Endodermal cell (in vitro differentiated cells): ENCODE results near the gene SRRM4. TPM values are rescaled to one million over a fixed set of nuclear protein-coding genes. Genes with fewer than 3 reads are reported as not detected.

Experiments used
- DNase-seq: peaks from one replicate; pipeline ENCODE4 v3.0.0-alpha.2; 2017
- H3K27ac ChIP-seq: 2 replicates; pipeline ENCODE4 v1.5.1; 2013; ENCODE audit warnings: mild to moderate bottlenecking, low read depth, low read length, moderate library complexity
- H3K27me3 ChIP-seq: 2 replicates; pipeline ENCODE4 v1.6.1; 2013; ENCODE audit warnings: mild to moderate bottlenecking, low read length, moderate library complexity; ENCODE audit not compliant: insufficient read depth, control insufficient read depth, poor library complexity, severe bottlenecking
- H3K36me3 ChIP-seq: 2 replicates; pipeline ENCODE4 v1.7.0; 2013; ENCODE audit warnings: mild to moderate bottlenecking, low read length, moderate library complexity; ENCODE audit not compliant: control insufficient read depth, insufficient read depth
- H3K4me1 ChIP-seq: one replicate; pipeline ENCODE4 v1.7.0; 2013; ENCODE audit warnings: low read length; ENCODE audit not compliant: control insufficient read depth, insufficient read depth
- H3K4me3 ChIP-seq: 2 replicates; pipeline ENCODE4 v1.5.1; 2013; ENCODE audit warnings: mild to moderate bottlenecking, low read length, moderate library complexity
- H3K9ac ChIP-seq: 2 replicates; pipeline ENCODE4 v1.6.1; 2013; ENCODE audit warnings: mild to moderate bottlenecking, low read length, moderate library complexity; ENCODE audit not compliant: poor library complexity, severe bottlenecking; ENCODE audit errors: extremely low read depth
- H3K9me3 ChIP-seq: 2 replicates; pipeline ENCODE4 v1.6.1; 2013; ENCODE audit warnings: mild to moderate bottlenecking, low read length, moderate library complexity; ENCODE audit not compliant: control insufficient read depth
- H3K27ac Mint-ChIP-seq: 2 replicates; pipeline ENCODE4 v1.8.0; 2020; ENCODE audit warnings: mixed read lengths
- H3K27me3 Mint-ChIP-seq: 2 replicates; pipeline ENCODE4 v1.8.0; 2021; ENCODE audit warnings: mild to moderate bottlenecking, mixed read lengths; ENCODE audit not compliant: insufficient read depth
- H3K36me3 Mint-ChIP-seq: 2 replicates; pipeline ENCODE4 v1.8.0; 2020; ENCODE audit warnings: low read depth, mixed read lengths
- H3K4me1 Mint-ChIP-seq: 2 replicates; pipeline ENCODE4 v1.8.0; 2020; ENCODE audit warnings: mixed read lengths
- H3K4me3 Mint-ChIP-seq: 2 replicates; pipeline ENCODE4 v1.8.0; 2020; ENCODE audit warnings: mild to moderate bottlenecking, moderate library complexity, mixed read lengths
- H3K9me3 Mint-ChIP-seq: 2 replicates; pipeline ENCODE4 v1.8.0; 2020; ENCODE audit warnings: mild to moderate bottlenecking, mixed read lengths
- WGBS, 2 experiments: methylation state at CpG; one replicate each; pipeline versions ENCODE4 v1.1.5 to v1.1.7; 2013; ENCODE audit warnings: missing lambda C conversion rate in 2 of 2, mixed read lengths in 1 of 2; ENCODE audit not compliant: insufficient coverage in 1 of 2, insufficient read length in 1 of 2; 5-methylcytosine and 5-hydroxymethylcytosine counted together
- long read RNA-seq, 4 experiments: library from polyadenylated mRNA in 2 of 4; library from RNA in 1 of 4; library from capped mRNA in 1 of 4; stranded (forward) in 3 of 4; unstranded in 1 of 4; transcript quantifications; one replicate each; pipeline ENCODE4 v2.0.0, GENCODE V29; 2020 to 2021; ENCODE audit warnings: inconsistent platforms in 1 of 4
- polyA plus RNA-seq, 2 experiments: library from polyadenylated mRNA; stranded (reverse); fragments of 50-300 nt; gene quantifications; one replicate each; pipeline ENCODE4 v1.2.3, GENCODE V29; 2013
- total RNA-seq, 2 donors: library from RNA; stranded (reverse); fragmentation: NEBNext Ultra II Directional in 1 of 2; extraction: Animal tissue kit (Norgen Biotek cat#: 25700) in 1 of 2; gene quantifications; 2 replicates in 1 of 2; 3 replicates in 1 of 2; pipeline ENCODE4 v1.2.1, GENCODE V29; 2021
- TF ChIP-seq, protein P1 (sequence below): fragments of 200-600 bp; sonication (generic); conservative IDR thresholded peaks from 2 replicates; pipeline ENCODE4 v1.5.0; 2021; ENCODE audit warnings: antibody characterized with exemption, mild to moderate bottlenecking

SRRM4 gene, protein sequence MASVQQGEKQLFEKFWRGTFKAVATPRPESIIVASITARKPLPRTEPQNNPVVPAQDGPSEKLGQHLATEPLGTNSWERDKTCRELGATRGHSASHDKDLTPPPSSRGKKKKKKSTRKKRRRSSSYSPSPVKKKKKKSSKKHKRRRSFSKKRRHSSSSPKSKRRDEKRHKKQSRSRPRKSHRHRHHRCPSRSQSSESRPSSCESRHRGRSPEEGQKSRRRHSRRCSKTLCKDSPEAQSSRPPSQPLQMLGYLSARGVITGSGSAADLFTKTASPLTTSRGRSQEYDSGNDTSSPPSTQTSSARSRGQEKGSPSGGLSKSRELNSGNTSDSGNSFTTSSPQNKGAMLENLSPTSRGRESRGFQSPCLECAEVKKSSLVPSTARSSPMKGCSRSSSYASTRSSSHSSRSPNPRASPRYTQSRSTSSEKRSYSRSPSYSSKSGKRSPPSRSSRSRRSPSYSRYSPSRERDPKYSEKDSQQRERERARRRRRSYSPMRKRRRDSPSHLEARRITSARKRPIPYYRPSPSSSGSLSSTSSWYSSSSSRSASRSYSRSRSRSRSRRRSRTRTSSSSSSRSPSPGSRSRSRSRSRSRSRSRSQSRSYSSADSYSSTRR
- under 1 TPM; 0.44 to 0.71 TPM for total RNA-seq
- 10.7 TPM for polyA plus RNA-seq (2013, experiment 1 of 2)
- polyA plus RNA-seq (2013, experiment 2 of 2): 9.5 TPM
- long read RNA-seq, experiment 1, partial matches to known transcripts: 1 of 1 reads
- long read RNA-seq, experiment 1, other reads (novel, unspliced or antisense): 0 of 1 reads
- long read RNA-seq, experiment 2, partial matches to known transcripts: 2 of 2 reads
- long read RNA-seq, experiment 2, other reads (novel, unspliced or antisense): 0 of 2 reads
- long read RNA-seq, experiment 3, partial matches to known transcripts: 0 of 1 reads
- long read RNA-seq, experiment 3, other reads (novel, unspliced or antisense): 1 of 1 reads
- long read RNA-seq, experiment 4, partial matches to known transcripts: 1 of 1 reads
- long read RNA-seq, experiment 4, other reads (novel, unspliced or antisense): 0 of 1 reads

DNA sequence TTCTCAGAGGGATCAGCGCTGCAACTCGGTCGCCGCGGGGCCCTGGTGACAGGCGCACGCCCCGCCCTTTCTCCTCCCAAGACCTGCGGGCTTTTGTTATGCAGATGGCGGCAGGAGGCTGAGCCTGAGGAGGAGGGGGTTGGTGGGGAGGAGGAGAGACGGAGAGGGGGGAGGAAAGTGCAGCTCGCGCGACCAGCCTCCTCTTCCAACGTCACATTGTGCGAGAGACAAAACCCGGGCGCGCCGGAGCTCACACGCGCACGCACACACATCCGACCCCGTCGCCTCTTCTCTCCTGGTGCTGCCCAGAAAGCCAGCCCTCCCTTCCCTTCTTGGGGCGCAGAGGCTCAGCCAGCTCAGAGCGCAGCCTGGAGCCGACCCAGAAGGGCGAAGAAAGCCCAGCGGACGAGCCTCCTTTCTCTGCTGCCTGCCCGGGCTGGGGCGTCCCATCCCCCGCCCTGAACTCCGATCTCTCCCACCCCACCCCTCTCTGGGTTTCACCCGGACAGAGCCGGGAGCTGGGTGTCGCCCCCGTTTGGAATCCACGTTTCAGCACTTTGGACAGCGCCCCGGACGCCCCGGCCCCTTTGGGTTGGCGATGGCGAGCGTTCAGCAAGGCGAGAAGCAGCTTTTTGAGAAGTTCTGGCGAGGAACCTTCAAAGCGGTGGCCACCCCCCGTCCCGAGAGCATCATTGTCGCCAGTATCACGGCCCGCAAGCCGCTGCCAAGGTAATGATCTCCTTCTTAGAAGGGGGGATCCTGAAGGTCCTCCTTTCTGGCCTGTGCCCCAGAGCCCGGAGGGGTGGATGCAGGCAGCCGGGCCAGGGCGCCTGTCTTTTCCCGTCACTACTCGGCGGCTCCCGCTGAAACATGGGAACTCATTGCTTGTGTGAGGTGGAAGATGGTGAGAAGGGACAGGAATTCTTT lies at the start of gene SRRM4:
Gene SRRM4 (plus strand): TSS at position 257 of the 927 bp plus-strand sequence. CDS start 342 bp downstream, at position 599.
- Histone ChIP-seq H3K36me3 (no peaks in the 10 kb centered on the region), H3K27ac (peak within 1 kb of the TSS; percentile 90), H3K27me3 (peaks cover 58% of the 10 kb centered on the region), H3K4me1 (no peaks in the 10 kb centered on the region), H3K4me3 (peak within 1 kb of the TSS; percentile 82), H3K9me3 (no peaks in the 10 kb centered on the region), H3K9ac (no peak within 1 kb of the TSS)
- Mint-ChIP-seq H3K9me3 (no peaks in the 10 kb centered on the region), H3K4me1 (peaks cover 5% of the 10 kb centered on the region), H3K27ac (peak within 1 kb of the TSS; percentile 68), H3K4me3 (peak within 1 kb of the TSS; percentile 58), H3K36me3 (no peaks in the 10 kb centered on the region), H3K27me3 (peaks cover 84% of the 10 kb centered on the region)
- TF ChIP-seq, protein P1, sequence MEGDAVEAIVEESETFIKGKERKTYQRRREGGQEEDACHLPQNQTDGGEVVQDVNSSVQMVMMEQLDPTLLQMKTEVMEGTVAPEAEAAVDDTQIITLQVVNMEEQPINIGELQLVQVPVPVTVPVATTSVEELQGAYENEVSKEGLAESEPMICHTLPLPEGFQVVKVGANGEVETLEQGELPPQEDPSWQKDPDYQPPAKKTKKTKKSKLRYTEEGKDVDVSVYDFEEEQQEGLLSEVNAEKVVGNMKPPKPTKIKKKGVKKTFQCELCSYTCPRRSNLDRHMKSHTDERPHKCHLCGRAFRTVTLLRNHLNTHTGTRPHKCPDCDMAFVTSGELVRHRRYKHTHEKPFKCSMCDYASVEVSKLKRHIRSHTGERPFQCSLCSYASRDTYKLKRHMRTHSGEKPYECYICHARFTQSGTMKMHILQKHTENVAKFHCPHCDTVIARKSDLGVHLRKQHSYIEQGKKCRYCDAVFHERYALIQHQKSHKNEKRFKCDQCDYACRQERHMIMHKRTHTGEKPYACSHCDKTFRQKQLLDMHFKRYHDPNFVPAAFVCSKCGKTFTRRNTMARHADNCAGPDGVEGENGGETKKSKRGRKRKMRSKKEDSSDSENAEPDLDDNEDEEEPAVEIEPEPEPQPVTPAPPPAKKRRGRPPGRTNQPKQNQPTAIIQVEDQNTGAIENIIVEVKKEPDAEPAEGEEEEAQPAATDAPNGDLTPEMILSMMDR: no peak
- 0 to 1% methylated on average over 14 to 64 of the region's 64 CpGs for WGBS, 2 experiments
- peak; percentile 97 for DNase-seq

DNA sequence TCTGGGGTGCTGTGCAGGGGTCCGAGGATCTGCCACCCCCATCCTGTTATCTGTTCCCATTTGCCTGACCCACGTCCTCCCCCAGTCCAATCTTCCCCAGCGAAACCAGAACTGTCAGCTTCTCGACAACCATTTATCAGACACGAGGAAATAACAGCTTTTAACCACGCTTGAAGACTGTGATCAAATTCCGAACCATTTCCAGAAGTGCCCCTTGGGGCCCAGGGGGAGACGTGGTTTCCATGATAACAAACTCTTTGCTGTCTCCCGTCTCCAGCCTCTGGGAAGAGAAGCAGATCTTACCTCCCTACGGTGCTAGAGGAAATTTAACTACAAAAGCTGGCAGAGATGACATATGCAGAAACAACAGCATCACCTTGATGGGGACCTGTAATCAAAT lies 35.1 kb upstream of the SRRM4 start:
- DNase-seq: no peak
- 79 to 88% methylated on average over 7 to 10 of the region's 10 CpGs for WGBS, 2 experiments
- H3K36me3 ChIP-seq: no peaks in the 10 kb centered on the region
- no peak overlapping the region for H3K4me3 ChIP-seq
- Mint-ChIP-seq H3K4me3 (no peak overlapping the region), H3K27ac (no peak overlapping the region), H3K36me3 (no peaks in the 10 kb centered on the region), H3K9me3 (no peaks in the 10 kb centered on the region), H3K27me3 (peaks cover 17% of the 10 kb centered on the region), H3K4me1 (peaks cover 42% of the 10 kb centered on the region)
- no peak overlapping the region for H3K27ac ChIP-seq
- H3K4me1 ChIP-seq: peaks cover 26% of the 10 kb centered on the region
- H3K9me3 ChIP-seq: no peaks in the 10 kb centered on the region
- H3K9ac ChIP-seq: no peak overlapping the region
- TF ChIP-seq, protein P1: no peak
- H3K27me3 ChIP-seq: peaks cover 22% of the 10 kb centered on the region
